ENCODE data around the gene RCAN1. TPM values are rescaled to one million over a fixed set of nuclear protein-coding genes. Genes with fewer than 3 reads are reported as not detected.

Gene RCAN1
- total and polyA plus RNA-seq, 2 of the 4 experiments (the other 2 are of a cell fraction): 53.5 to 175 TPM

- ATAC-seq (ENCODE audit: low read depth) (peak; percentile 13; the same call in 1 of the 2 replicates), DNase-seq (no peak)
- no peak overlapping the region for H3K14ac ChIP-seq (replicated peaks; ENCODE audit: low read depth, low read length)
- ChIA-PET POLR2A (ENCODE audit: unreplicated experiment) (interaction anchor here (1.0 kb wide), 1 partner anchor 11 kb away, joined by 6 read pairs; no protein-coding TSS in a partner anchor), CTCF (interaction anchor here (0.6 to 3.0 kb wide), 9 partner anchors 13 to 158 kb away, joined by 3 to 25 read pairs (median 4); no protein-coding TSS in a partner anchor)
- no peaks in the 10 kb centered on the region for H3K27me3 ChIP-seq (ENCODE audit: control insufficient read depth, insufficient read depth, low read length)
- H3K36me3 ChIP-seq (ENCODE audit: control insufficient read depth, insufficient read depth, low read length): 0 out of 2 replicates have a peak, but pooled peaks cover 2% of the 10 kb centered on the region
- in situ Hi-C loops (cut with MboI; ENCODE audit: low sequenced_read_pairs) (no loop called here), intact Hi-C loops (cut with micrococcal nuclease) (no loop called here), dilution Hi-C loops (cut with HindIII; ENCODE audit: low sequenced_read_pairs, unreplicated experiment) (no loop called here)
- peak overlapping the region; percentile 27; the same call in 1 of the 2 replicates for H2AK5ac ChIP-seq (ENCODE audit: low read depth, low read length)
- no peak overlapping the region for H2BK5ac ChIP-seq (ENCODE audit: low read depth, low read length, poor library complexity, severe bottlenecking)
- no TSS peak for BruUV-seq (replicated peaks)
- no peaks in the 10 kb centered on the region; a peak in 1 of 4 replicates for H3K79me1 ChIP-seq (ENCODE audit: low read depth in 1 of 2, low read length in 2 of 2)
- no peak overlapping the region for H3K23ac ChIP-seq (ENCODE audit: low read depth, low read length)
- H3K9ac ChIP-seq (ENCODE audit: low read depth, low read length): no peak overlapping the region
- no peak overlapping the region for H4K5ac ChIP-seq (ENCODE audit: low read depth, low read length)
- no peak overlapping the region for H2BK120ac ChIP-seq (ENCODE audit: low read depth, low read length)
- no peak overlapping the region for H3K4me2 ChIP-seq (ENCODE audit: low read depth, low read length)
- H2BK15ac ChIP-seq (ENCODE audit: low read depth, low read length): no peak overlapping the region
- H4K8ac ChIP-seq (ENCODE audit: low read depth in 2 of 2, low read length in 2 of 2): no peak overlapping the region
- H3K4me3 ChIP-seq (ENCODE audit: insufficient read depth, low read depth, low read length): no peak overlapping the region
- H3K9me3 ChIP-seq (ENCODE audit: control insufficient read depth, insufficient read depth, low read length): no peaks in the 10 kb centered on the region
- H3K18ac ChIP-seq (ENCODE audit: low read depth, low read length): no peak overlapping the region
- H3K9me1 ChIP-seq (ENCODE audit: insufficient read depth, low read length): peaks cover 7% of the 10 kb centered on the region; the same call in 1 of the 2 replicates
- no peak overlapping the region for H2BK20ac ChIP-seq (ENCODE audit: low read depth, low read length)
- H4K91ac ChIP-seq (ENCODE audit: insufficient read depth, low read depth, low read length): no peak overlapping the region
- no peak overlapping the region for H2AFZ ChIP-seq (replicated peaks; ENCODE audit: low read length, poor library complexity)
- H3K56ac ChIP-seq (ENCODE audit: extremely low read depth, insufficient read depth, low read length): no peak overlapping the region
- peaks cover 1% of the 10 kb centered on the region; the same call in 1 of the 2 replicates for H3K4me1 ChIP-seq (ENCODE audit: control insufficient read depth, insufficient read depth, low read length)
- no peak overlapping the region for H2AK9ac ChIP-seq (replicated peaks; ENCODE audit: low read depth, low read length, poor library complexity)
- H3K4ac ChIP-seq (ENCODE audit: low read depth, low read length): no peak overlapping the region; the same call in 1 of the 2 replicates
- no peak for TF ChIP-seq MAFK (IDR thresholded peaks at IDR 0.05; ENCODE audit: low read depth, low read length)
- TF ChIP-seq SMC3 (IDR thresholded peaks at IDR 0.05; ENCODE audit: low read depth, low read length): no peak
- no peak for TF ChIP-seq ELK1 (IDR thresholded peaks at IDR 0.05; ENCODE audit: borderline replicate concordance, low read depth, low read length)
- no peak for TF ChIP-seq POLR2A (IDR thresholded peaks at IDR 0.05; ENCODE audit: low read depth, low read length)
- TF ChIP-seq CHD1 (IDR thresholded peaks at IDR 0.05; ENCODE audit: low read depth, low read length): no peak
- TF ChIP-seq FOS (IDR thresholded peaks at IDR 0.05; ENCODE audit: low read depth, low read length): no peak
- no peak for TF ChIP-seq BHLHE40 (IDR thresholded peaks at IDR 0.05; ENCODE audit: low read depth, low read length)
- no peak for TF ChIP-seq RAD21 (IDR thresholded peaks at IDR 0.05; ENCODE audit: low read length)
- TF ChIP-seq MAZ (IDR thresholded peaks at IDR 0.05; ENCODE audit: borderline replicate concordance, low read depth, low read length): no peak
- TF ChIP-seq RCOR1 (IDR thresholded peaks at IDR 0.05; ENCODE audit: insufficient replicate concordance, low read length): no peak
- TF ChIP-seq USF2 (IDR thresholded peaks at IDR 0.05; ENCODE audit: low read depth, low read length): no peak
- no CpG with 5 or more reads among the region's 5 CpGs for WGBS, 2 experiments (ENCODE audit: extremely low coverage in 2 of 2, insufficient read length in 1 of 2)
- H3K27ac ChIP-seq (ENCODE audit: insufficient read depth, low read length): no peak overlapping the region
- no peaks in the 10 kb centered on the region for H4K20me1 ChIP-seq (ENCODE audit: insufficient read depth, low read length)
Measured at GRCh38 chr21:34511181-34511580, 103.7 kb downstream of the RCAN1 start.

Measured in IMR-90 (cell line).